Esophagus muscularis mucosa (tissue), 3 donors: ENCODE measurements around the gene ST3GAL3.
"Not testable (repeated sequence)": the region's sequence is repeated elsewhere in the genome, so short reads cannot be mapped to it uniquely, and the experiment has no call there.

Source experiments
- POLR2A ChIP-seq: fragments of 450-650 bp; IDR thresholded peaks from one replicate; pipeline ENCODE4 v1.6.1; 2017; ENCODE audit warnings: antibody characterized with exemption, moderate library complexity, mild to moderate bottlenecking, low read depth
- TF ChIP-seq, protein P1 (sequence below), 3 experiments: fragments of 200-600 bp in 2 of 3; fragments of 450-650 bp in 1 of 3; sonication (generic) in 2 of 3; IDR thresholded peaks; one replicate each; pipeline ENCODE4 v1.5.1; 2017 to 2019; ENCODE audit warnings: antibody characterized with exemption in 3 of 3, mild to moderate bottlenecking in 2 of 3, moderate library complexity in 1 of 3

DNA sequence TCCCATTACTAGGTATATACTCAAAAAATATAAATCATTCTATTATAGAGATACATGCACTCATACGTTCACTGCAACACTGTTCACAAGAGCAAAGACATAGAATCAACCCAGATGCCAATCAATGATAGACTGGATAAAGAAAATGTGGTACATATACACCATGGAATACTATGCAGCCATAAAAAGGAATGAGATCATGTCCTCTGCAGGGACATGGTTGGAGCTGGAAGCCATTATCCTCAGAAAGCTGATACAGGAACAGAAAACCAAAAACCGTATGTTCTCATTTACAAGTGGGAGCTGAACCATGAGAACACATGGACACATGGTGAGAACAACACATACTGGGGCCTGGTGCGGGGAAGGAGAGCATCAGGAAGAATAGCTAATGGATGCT lies 70.6 kb downstream of the ST3GAL3 start:
- TF ChIP-seq, protein P1, sequence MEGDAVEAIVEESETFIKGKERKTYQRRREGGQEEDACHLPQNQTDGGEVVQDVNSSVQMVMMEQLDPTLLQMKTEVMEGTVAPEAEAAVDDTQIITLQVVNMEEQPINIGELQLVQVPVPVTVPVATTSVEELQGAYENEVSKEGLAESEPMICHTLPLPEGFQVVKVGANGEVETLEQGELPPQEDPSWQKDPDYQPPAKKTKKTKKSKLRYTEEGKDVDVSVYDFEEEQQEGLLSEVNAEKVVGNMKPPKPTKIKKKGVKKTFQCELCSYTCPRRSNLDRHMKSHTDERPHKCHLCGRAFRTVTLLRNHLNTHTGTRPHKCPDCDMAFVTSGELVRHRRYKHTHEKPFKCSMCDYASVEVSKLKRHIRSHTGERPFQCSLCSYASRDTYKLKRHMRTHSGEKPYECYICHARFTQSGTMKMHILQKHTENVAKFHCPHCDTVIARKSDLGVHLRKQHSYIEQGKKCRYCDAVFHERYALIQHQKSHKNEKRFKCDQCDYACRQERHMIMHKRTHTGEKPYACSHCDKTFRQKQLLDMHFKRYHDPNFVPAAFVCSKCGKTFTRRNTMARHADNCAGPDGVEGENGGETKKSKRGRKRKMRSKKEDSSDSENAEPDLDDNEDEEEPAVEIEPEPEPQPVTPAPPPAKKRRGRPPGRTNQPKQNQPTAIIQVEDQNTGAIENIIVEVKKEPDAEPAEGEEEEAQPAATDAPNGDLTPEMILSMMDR (IDR thresholded peaks at IDR 0.05), result not testable (repeated sequence)
- TF ChIP-seq POLR2A, result not testable (repeated sequence)
